ENCODE measurements around the gene FAM219B. TPM values are rescaled to one million over a fixed set of nuclear protein-coding genes. Genes with fewer than 3 reads are reported as not detected.
"Not testable (repeated sequence)": the region's sequence is repeated elsewhere in the genome, so short reads cannot be mapped to it uniquely, and the experiment has no call there.

Gene FAM219B
- 41.3 and 41.9 TPM in 2 replicates for total RNA-seq (2014; rRNA removed; shearing (Covaris generic))
- polyA plus RNA-seq (2014; cell fraction: nucleus; rRNA removed): 240 and 265 TPM in 2 replicates

GRCh38 chr15:74906450-74907162, at the start of gene FAM219B:
TSS of gene FAM219B (minus strand) at chr15:74906851. CDS start at chr15:74906800, 51 bp downstream.
- peak; percentile 82 for DNase-seq (ENCODE audit: extremely low read depth, low read depth)

DNA sequence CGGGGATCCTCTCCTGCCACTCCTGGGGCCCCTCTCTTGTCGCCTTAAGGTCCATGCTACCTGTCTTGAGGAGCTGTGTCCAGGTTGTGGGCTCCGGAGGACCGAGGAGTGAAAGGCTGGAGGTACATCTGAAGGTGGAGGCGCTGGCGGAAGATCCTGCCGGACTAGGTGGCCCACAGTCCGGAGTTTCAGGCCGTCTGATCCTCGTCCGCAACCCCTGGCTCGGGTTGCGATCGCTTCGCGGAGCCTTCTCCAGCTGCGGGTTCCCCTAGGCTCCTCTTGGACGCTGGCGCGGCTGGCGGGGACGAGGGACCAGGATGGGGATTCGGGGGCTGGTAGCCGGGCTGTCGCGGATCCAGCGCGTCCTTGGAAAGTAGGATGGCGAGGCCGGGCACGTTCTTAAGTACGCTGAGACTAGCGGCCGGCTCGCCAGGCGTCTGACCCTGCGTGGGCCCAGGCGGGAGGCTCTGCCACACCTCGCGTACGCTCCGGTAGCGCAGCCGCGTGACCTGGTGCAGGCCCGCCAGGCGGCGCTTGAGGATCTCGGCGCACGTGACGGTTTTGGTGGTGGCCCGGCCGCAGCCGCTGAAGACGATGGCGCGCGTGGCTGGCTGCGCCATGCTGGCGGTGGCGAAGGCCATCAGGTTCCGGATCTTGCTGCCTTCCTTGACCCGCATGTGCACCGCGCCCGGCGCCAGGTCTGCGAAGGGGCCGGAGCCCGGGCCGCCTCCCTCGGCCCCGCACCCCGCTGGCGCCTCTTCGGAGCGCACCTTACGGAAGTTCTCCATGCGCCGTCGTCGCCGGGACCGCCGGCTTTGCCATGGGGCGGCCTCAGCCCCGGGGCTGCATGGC, 49.4 kb upstream of the FAM219B start:
- DNase-seq (ENCODE audit: extremely low read depth, low read depth): peak; percentile 56

DNA sequence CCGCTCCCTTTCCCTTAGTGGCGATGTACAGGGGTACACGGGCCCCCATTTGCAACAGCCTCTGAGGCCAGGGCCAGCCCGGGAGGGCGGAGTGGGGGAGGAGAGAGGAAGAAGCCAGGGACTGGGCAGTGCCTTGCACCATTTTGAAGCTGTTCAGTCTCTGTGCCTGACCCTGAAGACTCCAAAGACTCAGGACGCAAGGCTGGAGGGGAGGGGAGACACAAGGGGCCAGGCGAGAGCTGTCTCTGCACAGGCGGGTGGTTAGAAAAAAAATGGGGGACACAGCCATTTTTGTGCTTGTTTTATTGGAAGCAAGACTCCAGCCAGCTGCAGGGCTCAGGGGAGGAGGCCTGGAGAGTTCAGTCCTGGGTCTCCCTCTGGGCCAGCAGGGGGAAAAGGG, 48.4 kb upstream of the FAM219B start:
- no peak for DNase-seq (ENCODE audit: extremely low read depth, low read depth)

GRCh38 chr15:74954515-74954914, 47.9 kb upstream of the FAM219B start:
- no peak for DNase-seq (ENCODE audit: extremely low read depth, low read depth)

GRCh38 chr15:74951006-74951405, 44.4 kb upstream of the FAM219B start:
- DNase-seq (ENCODE audit: extremely low read depth, low read depth): no peak

DNA sequence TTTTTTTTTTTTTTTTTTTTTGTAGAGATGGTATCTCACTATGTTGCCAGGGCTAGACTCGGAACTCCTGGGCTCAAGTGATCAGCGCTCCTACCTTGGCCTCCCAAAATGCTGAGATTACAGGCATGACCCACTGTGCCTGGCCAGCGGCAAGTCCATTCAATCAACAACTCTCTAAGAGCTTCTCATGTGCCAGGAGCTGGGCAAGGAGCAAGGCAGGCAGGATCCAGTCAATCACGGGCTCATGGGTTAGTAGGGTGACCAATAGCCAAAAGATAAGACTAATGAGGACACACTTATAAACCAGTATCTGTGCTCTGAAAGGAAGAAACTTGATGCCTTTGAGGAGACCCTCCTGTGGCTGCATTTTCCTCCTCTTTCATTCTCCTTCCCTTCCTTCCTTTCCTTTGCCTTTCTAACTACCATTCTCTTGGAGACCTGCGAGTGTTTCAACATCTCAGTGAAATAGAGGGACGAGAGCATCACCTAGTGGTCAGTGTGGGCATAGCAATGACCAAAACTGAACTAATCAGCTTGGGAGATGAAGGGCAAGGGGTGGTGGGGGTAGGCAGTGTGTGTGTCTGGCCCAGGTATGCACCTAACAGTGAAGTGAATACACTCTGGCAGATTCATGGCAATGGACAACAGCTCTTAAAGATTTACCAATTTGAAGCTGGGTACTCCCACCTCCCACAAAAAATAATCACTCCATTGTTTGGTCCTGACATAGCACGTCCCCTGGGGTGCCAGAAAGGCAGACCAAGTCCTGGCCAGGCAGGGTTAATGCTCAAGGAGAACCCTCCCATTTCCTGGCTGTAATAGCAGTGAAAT, 43.6 kb upstream of the FAM219B start:
- DNase-seq (ENCODE audit: extremely low read depth, low read depth): peak; percentile 78

- peak; percentile 92 for DNase-seq (ENCODE audit: extremely low read depth, low read depth)
Observed at GRCh38 chr15:74937590-74938371, 31.1 kb upstream of the FAM219B start, which contains the start of gene COX5A. TSS of gene COX5A (minus strand) at chr15:74938073. CDS start at chr15:74938014, 59 bp downstream.

DNA sequence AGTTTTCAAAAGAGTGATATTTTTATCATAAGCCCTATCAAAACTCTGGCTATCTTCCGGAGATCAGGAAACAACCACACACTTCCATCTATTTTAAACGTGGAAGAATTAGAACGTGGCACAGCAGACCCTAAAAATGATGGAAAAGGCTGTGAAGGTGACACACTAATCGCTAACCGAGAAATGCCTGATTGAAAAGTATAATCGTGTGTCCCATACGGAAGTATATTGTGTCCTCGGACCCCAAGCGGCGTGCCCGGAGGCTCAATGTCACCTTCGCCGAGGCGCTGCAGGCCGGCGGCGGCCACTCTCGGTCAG, 30.6 kb upstream of the FAM219B start:
- no peak for DNase-seq (ENCODE audit: extremely low read depth, low read depth)

DNA sequence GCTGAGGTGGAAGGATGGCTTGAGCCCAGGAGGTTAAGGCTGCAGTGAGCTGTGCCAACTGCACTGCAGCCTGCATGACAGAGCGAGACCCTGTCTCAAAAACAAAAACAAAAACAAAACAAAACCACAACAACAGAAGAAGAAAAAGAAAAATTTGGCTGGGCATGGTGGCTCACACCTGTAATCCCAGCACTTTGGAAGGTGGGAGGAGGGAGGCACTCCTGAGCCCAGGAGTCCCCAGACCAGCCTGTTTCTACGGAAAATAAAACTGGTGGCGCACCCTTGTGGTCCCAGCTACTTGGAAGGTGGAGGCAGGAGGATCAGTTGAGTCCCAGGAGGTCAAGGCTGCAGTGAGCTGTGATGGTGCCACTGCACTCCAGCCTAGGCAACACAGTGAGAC, 28.5 kb upstream of the FAM219B start:
- not testable (repeated sequence) for DNase-seq (ENCODE audit: extremely low read depth, low read depth)

DNA sequence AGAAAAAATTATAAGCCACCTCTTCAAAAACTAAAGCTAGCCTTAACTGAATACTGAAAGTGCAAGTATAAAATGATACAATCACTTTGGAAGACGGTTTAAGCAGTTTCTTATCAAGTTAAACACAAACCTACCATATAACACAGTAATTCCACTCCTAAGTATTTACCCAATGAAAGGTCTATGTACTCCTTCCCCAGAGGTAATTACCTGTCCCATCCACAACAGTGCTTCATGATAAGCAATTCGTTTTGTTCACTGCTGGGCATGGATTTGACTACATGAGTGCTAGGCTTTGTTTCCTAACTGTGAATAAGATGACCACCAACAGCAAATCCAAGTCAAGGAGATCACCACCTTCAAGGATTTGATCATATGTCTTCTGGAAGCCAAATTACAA, 26.9 kb upstream of the FAM219B start:
- no peak for DNase-seq (ENCODE audit: extremely low read depth, low read depth)

- no peak for DNase-seq (ENCODE audit: extremely low read depth, low read depth)
Observed at GRCh38 chr15:74928771-74929198, 22.1 kb upstream of the FAM219B start.

- DNase-seq (ENCODE audit: extremely low read depth, low read depth): no peak
Observed at GRCh38 chr15:74924525-74924924, 17.9 kb upstream of the FAM219B start.

- no peak for DNase-seq (ENCODE audit: extremely low read depth, low read depth)
Observed at GRCh38 chr15:74920456-74920855, 13.8 kb upstream of the FAM219B start.

DNA sequence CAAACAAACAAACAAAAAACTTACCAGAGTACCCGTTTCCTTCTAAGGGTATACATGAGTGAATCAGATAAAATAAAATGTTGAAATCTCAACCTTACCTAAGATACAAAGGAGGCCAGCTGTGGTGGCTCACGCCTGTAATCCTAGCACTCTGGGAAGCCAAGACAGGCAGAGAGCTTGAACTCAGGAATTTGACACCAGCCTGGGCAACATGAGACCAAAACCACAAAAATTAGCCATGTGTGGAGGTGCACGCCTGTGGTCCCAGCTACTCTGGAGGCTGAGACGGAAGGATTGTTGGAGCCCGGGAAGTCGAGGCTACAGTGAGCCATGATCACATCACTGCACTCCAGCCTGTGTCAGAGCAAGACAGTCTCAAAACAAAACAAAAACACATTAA, 11.0 kb upstream of the FAM219B start:
- no peak for DNase-seq (ENCODE audit: extremely low read depth, low read depth)

DNA sequence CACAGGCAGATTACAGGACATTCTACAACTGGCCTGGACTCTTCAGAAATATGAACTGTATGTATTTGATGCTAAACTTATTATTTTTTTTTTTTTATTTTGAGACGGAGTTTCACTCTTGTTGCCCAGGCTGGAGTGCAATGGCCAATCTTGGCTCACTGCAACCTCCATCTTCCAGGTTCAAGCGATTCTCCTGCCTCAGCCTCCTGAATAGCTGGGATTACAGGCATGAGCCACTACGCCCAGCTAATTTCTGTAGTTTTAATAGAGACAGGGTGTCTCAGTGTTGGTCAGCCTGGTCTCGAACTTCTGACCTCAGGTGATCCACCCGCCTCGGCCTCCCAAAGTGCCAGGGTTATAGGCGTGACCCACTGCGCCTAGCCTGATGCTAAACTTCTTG, 7.1 kb upstream of the FAM219B start:
- DNase-seq (ENCODE audit: extremely low read depth, low read depth): not testable (repeated sequence)

DNA sequence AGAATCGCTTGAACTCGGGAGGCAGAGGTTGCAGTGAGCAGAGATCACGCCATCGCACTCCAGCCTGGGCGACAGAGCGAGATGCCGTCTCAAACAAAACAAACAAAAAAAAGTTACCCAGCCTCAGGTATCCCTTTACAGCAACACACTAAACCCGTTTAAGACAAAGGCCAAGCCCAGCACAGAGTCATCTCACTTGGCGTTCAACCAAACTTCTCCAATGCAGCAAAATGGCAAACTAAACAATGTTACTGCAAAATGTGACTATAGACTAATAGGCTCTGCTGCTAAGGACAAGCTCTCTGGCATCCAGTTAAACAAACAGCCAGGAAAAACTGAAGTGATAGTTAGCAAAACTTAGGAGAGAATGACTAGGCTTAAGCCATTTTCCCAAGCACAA, 6.4 kb upstream of the FAM219B start:
- DNase-seq (ENCODE audit: extremely low read depth, low read depth): no peak

- DNase-seq (ENCODE audit: extremely low read depth, low read depth): no peak
Observed at GRCh38 chr15:74908635-74909034, 2.0 kb upstream of the FAM219B start.

DNA sequence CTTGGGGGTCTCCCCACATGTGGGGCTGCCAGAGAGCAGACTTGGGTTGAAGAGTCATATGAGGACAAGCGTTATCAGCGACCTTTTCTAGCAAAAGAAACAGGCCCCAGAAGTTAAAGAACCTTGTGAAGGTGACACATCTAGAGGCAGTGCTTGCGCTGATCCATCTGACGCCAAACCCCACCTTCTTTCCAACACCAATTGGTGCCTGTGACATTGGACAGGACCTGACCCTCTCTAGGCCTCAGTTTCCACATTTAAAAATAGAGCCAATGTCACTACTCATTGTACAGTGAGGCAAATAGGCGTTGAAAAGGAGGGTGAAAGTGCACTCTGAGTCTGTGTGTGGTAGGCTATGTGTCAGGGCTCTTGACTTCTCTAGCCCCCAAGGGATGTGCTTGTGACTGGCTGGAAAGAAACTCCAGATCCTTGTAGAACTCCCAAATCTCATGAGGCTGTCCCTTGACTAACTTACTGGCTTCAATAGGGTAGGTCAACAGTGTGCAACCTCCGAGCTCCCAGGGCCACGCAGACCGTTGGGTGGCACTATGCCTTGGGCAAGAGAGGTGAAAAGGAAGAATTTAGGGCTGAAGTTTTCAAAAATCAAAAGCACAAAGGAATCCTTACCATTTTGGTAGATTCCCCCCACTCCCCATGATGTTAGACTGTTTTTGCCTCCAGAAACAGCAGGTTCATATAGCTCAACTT, 666 bp upstream of the FAM219B start:
- DNase-seq (ENCODE audit: extremely low read depth, low read depth): no peak

GRCh38 chr15:74906067-74906449, 593 bp downstream of the FAM219B start:
- no peak for DNase-seq (ENCODE audit: extremely low read depth, low read depth)

All from NCI-H460 (cell line).